GM23248 (cell line): ENCODE data around the gene MGAT4A.
"Not testable (repeated sequence)": the region's sequence is repeated elsewhere in the genome, so short reads cannot be mapped to it uniquely, and the experiment has no call there.

ENCODE experiments used
- EZH2 ChIP-seq: fragments of 200-600 bp; sonication (generic); IDR thresholded peaks from 2 replicates; pipeline ENCODE4 v1.6.1; 2018; ENCODE audit warnings: antibody characterized with exemption, mild to moderate bottlenecking; ENCODE audit not compliant: insufficient read depth, poor library complexity, severe bottlenecking
- EZH2phosphoT487 ChIP-seq: fragments of 200-600 bp; sonication (generic); IDR thresholded peaks from 2 replicates; pipeline ENCODE4 v1.6.1; 2018; ENCODE audit warnings: antibody characterized with exemption, moderate library complexity, mild to moderate bottlenecking, low read depth; ENCODE audit not compliant: insufficient read depth

- TF ChIP-seq EZH2, EZH2phosphoT487: not testable (repeated sequence)
Measured at GRCh38 chr2:98594665-98595064, 136.3 kb downstream of the MGAT4A start.
